Lung (tissue), 12 donors: ENCODE data around the gene KCNJ14. TPM values are rescaled to one million over a fixed set of nuclear protein-coding genes. Genes with fewer than 3 reads are reported as not detected.

Experiments used
- ATAC-seq: fragments of 200-7000 bp; cut with Tn5 transposase; one replicate; pipeline ENCODE4 v1.9.1; 2020; ENCODE audit warnings: moderate number of reproducible peaks; ENCODE audit not compliant: insufficient read depth, low FRiP score
- DNase-seq, 3 donors: peaks; one replicate each; pipeline ENCODE4 v3.0.0-alpha.2; 2013 to 2017
- H3K27ac ChIP-seq, 2 donors: one replicate each; pipeline ENCODE4 v1.5.1; 2013; ENCODE audit warnings: mild to moderate bottlenecking in 2 of 2, moderate library complexity in 2 of 2, control low read depth in 1 of 2, inconsistent platforms in 1 of 2, low read depth in 1 of 2, low read length in 1 of 2
- H3K27me3 ChIP-seq, 3 donors: one replicate each; pipeline ENCODE4 v1.5.1; 2013; ENCODE audit warnings: low read length in 2 of 3; ENCODE audit not compliant: control insufficient read depth in 3 of 3, insufficient read depth in 3 of 3
- H3K36me3 ChIP-seq, 4 donors: one replicate each; pipeline ENCODE4 v1.5.1; 2013; ENCODE audit warnings: low read length in 4 of 4, mild to moderate bottlenecking in 1 of 4, moderate library complexity in 1 of 4; ENCODE audit not compliant: control insufficient read depth in 4 of 4, insufficient read depth in 4 of 4
- H3K4me1 ChIP-seq, 5 donors: one replicate each; pipeline ENCODE4 v1.5.1; 2013; ENCODE audit warnings: low read length in 5 of 5, mild to moderate bottlenecking in 2 of 5, moderate library complexity in 1 of 5; ENCODE audit not compliant: control insufficient read depth in 5 of 5, insufficient read depth in 5 of 5
- H3K4me3 ChIP-seq: one replicate; pipeline ENCODE4 v1.5.1; 2013; ENCODE audit warnings: mild to moderate bottlenecking, control low read depth, moderate library complexity
- H3K9ac ChIP-seq, 2 donors: one replicate each; pipeline ENCODE4 v1.5.1; 2013; ENCODE audit warnings: low read length in 2 of 2, control low read depth in 1 of 2; ENCODE audit not compliant: insufficient read depth in 1 of 2
- H3K9me3 ChIP-seq, 4 donors: one replicate each; pipeline ENCODE4 v1.5.1; 2013; ENCODE audit warnings: low read length in 3 of 4, mild to moderate bottlenecking in 1 of 4, moderate library complexity in 1 of 4; ENCODE audit not compliant: control insufficient read depth in 4 of 4, insufficient read depth in 3 of 4
- CTCF ChIP-seq: IDR thresholded peaks from 2 replicates; pipeline ENCODE4 v1.5.1; 2012; ENCODE audit warnings: mild to moderate bottlenecking; ENCODE audit errors: control extremely low read depth, extremely low read depth
- WGBS, 2 donors: extraction: QIAGEN DNeasy Blood & Tissue Kit; methylation state at CpG; one replicate each; pipeline ENCODE4 v1.1.7; 2013; 5-methylcytosine and 5-hydroxymethylcytosine counted together
- polyA plus RNA-seq, 2 donors: library from polyadenylated mRNA; stranded (reverse); fragments of 200-250 nt; gene quantifications; one replicate each; pipeline ENCODE4 v1.2.1, GENCODE V29; 2013
- total RNA-seq, 2 donors: library from RNA; depleted of rRNA in 1 of 2; stranded (reverse); fragments of >200 nt in 1 of 2; gene quantifications; one replicate each; pipeline ENCODE4 v1.2.1, GENCODE V29; 2014 to 2021
- donor health status: control.
- donor health status: control.
- donor health status: Bipolar disorder and iron deficiency.
- donor health status: healthy.
- donor health status: DM: yes; HTN: yes; CAD: no.

Gene KCNJ14
- total and polyA plus RNA-seq, 4 donors, result 0.21 to 0.83 (median 0.59) TPM

- Histone ChIP-seq H3K4me1 (peaks cover 0 to 8% (median 0%) of the 10 kb centered on the region in 5 donors), H3K36me3 (no peaks in the 10 kb centered on the region), H3K9me3 (no peaks in the 10 kb centered on the region), H3K27ac (no peak overlapping the region), H3K27me3 (peaks cover 0 to 29% (median 28%) of the 10 kb centered on the region in 3 donors), H3K4me3 (no peak overlapping the region), H3K9ac (no peak overlapping the region)
- no peak for DNase-seq
- 7 to 9% methylated on average over 41 to 48 of the region's 50 CpGs for WGBS, 2 donors
- ATAC-seq, result no peak
- no peak for TF ChIP-seq CTCF
Measured at GRCh38 chr19:48490981-48491792, 35.8 kb downstream of the KCNJ14 start.

- Histone ChIP-seq H3K9ac (no peak overlapping the region), H3K27me3 (peaks cover 0 to 29% (median 28%) of the 10 kb centered on the region in 3 donors), H3K9me3 (no peaks in the 10 kb centered on the region), H3K4me1 (peaks cover 0 to 8% (median 0%) of the 10 kb centered on the region in 5 donors), H3K27ac (no peak overlapping the region), H3K4me3 (no peak overlapping the region), H3K36me3 (no peaks in the 10 kb centered on the region)
- no peak for TF ChIP-seq CTCF
- ATAC-seq (no peak), DNase-seq (no peak)
- 28 to 31% methylated on average over 10 of the region's 10 CpGs for WGBS, 2 donors
Measured at GRCh38 chr19:48491793-48492123, 36.4 kb downstream of the KCNJ14 start.

GRCh38 chr19:48492925-48493717 lies 37.7 kb downstream of the KCNJ14 start:
- WGBS, 2 donors, result 1 to 2% methylated on average over 47 of the region's 47 CpGs
- no peaks in the 10 kb centered on the region for H3K9me3 ChIP-seq
- peak overlapping the region; percentile 76 to 87 for H3K27ac ChIP-seq
- peak; percentile 87 to 91 (median 90) for DNase-seq
- peaks cover 0 to 11% (median 0%) of the 10 kb centered on the region in 5 donors for H3K4me1 ChIP-seq
- no peak for TF ChIP-seq CTCF
- no peak overlapping the region for H3K9ac ChIP-seq
- peak; percentile 88 for ATAC-seq
- H3K4me3 ChIP-seq, result peak overlapping the region; percentile 57
- peaks cover 0 to 33% (median 28%) of the 10 kb centered on the region in 3 donors for H3K27me3 ChIP-seq
- no peaks in the 10 kb centered on the region for H3K36me3 ChIP-seq
